Liver (tissue), 9 donors: ENCODE measurements around the gene RGR. TPM values are rescaled to one million over a fixed set of nuclear protein-coding genes. Genes with fewer than 3 reads are reported as not detected.

Experiments
- DNase-seq: peaks from one replicate; pipeline ENCODE4 v3.0.0-alpha.2; 2017; ENCODE audit warnings: low spot score
- H3K27ac ChIP-seq, 2 donors: one replicate each; pipeline ENCODE4 v1.7.0; 2013; ENCODE audit warnings: inconsistent platforms in 2 of 2, low read length in 2 of 2, control low read depth in 1 of 2, low read depth in 1 of 2, mild to moderate bottlenecking in 1 of 2
- H3K27me3 ChIP-seq, 4 donors: one replicate each; pipeline versions ENCODE4 v1.6.1 to v1.7.0; 2013; ENCODE audit warnings: low read length in 3 of 4, inconsistent platforms in 1 of 4, mild to moderate bottlenecking in 1 of 4, moderate library complexity in 1 of 4; ENCODE audit not compliant: control insufficient read depth in 4 of 4, insufficient read depth in 4 of 4
- H3K36me3 ChIP-seq, 4 donors: one replicate each; pipeline versions ENCODE4 v1.6.1 to v1.7.0; 2013; ENCODE audit warnings: low read length in 3 of 4, mild to moderate bottlenecking in 3 of 4, low read depth in 1 of 4, moderate library complexity in 1 of 4; ENCODE audit not compliant: control insufficient read depth in 4 of 4, insufficient read depth in 3 of 4
- H3K4me1 ChIP-seq, 4 donors: one replicate each; pipeline versions ENCODE4 v1.6.1 to v1.7.0; 2013; ENCODE audit warnings: low read length in 3 of 4, mild to moderate bottlenecking in 3 of 4, moderate library complexity in 1 of 4; ENCODE audit not compliant: control insufficient read depth in 4 of 4, insufficient read depth in 4 of 4
- H3K4me3 ChIP-seq, 3 donors: one replicate each; pipeline versions ENCODE4 v1.6.1 to v1.7.0; 2013; ENCODE audit warnings: low read length in 3 of 3, control low read depth in 1 of 3, low read depth in 1 of 3, mild to moderate bottlenecking in 1 of 3
- H3K9ac ChIP-seq, 2 donors: one replicate each; pipeline ENCODE4 v1.7.0; 2013; ENCODE audit warnings: low read length in 2 of 2, mild to moderate bottlenecking in 2 of 2, moderate library complexity in 2 of 2, control low read depth in 1 of 2, low read depth in 1 of 2
- H3K9me3 ChIP-seq, 4 donors: one replicate each; pipeline versions ENCODE4 v1.6.1 to v1.7.0; 2013; ENCODE audit warnings: low read length in 3 of 4; ENCODE audit not compliant: control insufficient read depth in 4 of 4
- ATF3 ChIP-seq: IDR thresholded peaks from 2 replicates; pipeline ENCODE4 v1.6.1; 2016; ENCODE audit warnings: antibody characterized with exemption
- CTCF ChIP-seq: fragments of 150-350 bp; IDR thresholded peaks from 2 replicates; pipeline ENCODE4 v1.5.1; 2017; ENCODE audit warnings: improper control_type of control experiment, low read depth, low read length; ENCODE audit not compliant: missing input control
- EGR1 ChIP-seq, 2 donors: IDR thresholded peaks; 2 replicates each; pipeline ENCODE4 v1.6.1; 2016 to 2018; ENCODE audit warnings: antibody characterized with exemption in 2 of 2, low read depth in 2 of 2
- FOXA1 ChIP-seq: IDR thresholded peaks from 2 replicates; pipeline ENCODE4 v1.6.1; 2016; ENCODE audit warnings: antibody characterized with exemption
- FOXA2 ChIP-seq: IDR thresholded peaks from 2 replicates; pipeline ENCODE4 v1.6.1; 2016; ENCODE audit warnings: antibody characterized with exemption
- GABPA ChIP-seq, 2 donors: IDR thresholded peaks in 1 of 2; conservative IDR thresholded peaks in 1 of 2; 2 replicates each; pipeline ENCODE4 v1.6.1; 2016; ENCODE audit warnings: antibody characterized with exemption in 2 of 2, mild to moderate bottlenecking in 1 of 2, moderate library complexity in 1 of 2
- HNF4A ChIP-seq, 2 donors: conservative IDR thresholded peaks; 2 replicates each; pipeline ENCODE4 v1.6.1; 2016; ENCODE audit warnings: antibody characterized with exemption in 2 of 2, mild to moderate bottlenecking in 2 of 2
- HNF4G ChIP-seq: IDR thresholded peaks from 2 replicates; pipeline ENCODE4 v1.6.1; 2016; ENCODE audit warnings: antibody characterized with exemption
- JUND ChIP-seq, 2 donors: IDR thresholded peaks; 2 replicates each; pipeline ENCODE4 v1.6.1; 2016; ENCODE audit warnings: antibody characterized with exemption in 2 of 2
- MAX ChIP-seq: IDR thresholded peaks from 2 replicates; pipeline ENCODE4 v1.6.1; 2016; ENCODE audit warnings: antibody characterized with exemption
- NR2F2 ChIP-seq: IDR thresholded peaks from 2 replicates; pipeline ENCODE4 v1.6.1; 2016; ENCODE audit warnings: antibody characterized with exemption
- RAD21 ChIP-seq, 2 donors: IDR thresholded peaks; 2 replicates each; pipeline ENCODE4 v1.6.1; 2016; ENCODE audit warnings: antibody characterized with exemption in 2 of 2, mild to moderate bottlenecking in 2 of 2
- RXRA ChIP-seq, 2 donors: IDR thresholded peaks; 2 replicates each; pipeline ENCODE4 v1.6.1; 2017 to 2018; ENCODE audit warnings: antibody characterized with exemption in 2 of 2, mild to moderate bottlenecking in 1 of 2
- SP1 ChIP-seq: IDR thresholded peaks from 2 replicates; pipeline ENCODE4 v1.6.1; 2018; ENCODE audit warnings: antibody characterized with exemption, mild to moderate bottlenecking
- TAF1 ChIP-seq: conservative IDR thresholded peaks from 2 replicates; pipeline ENCODE4 v1.6.1; 2016; ENCODE audit warnings: antibody characterized with exemption, mild to moderate bottlenecking
- YY1 ChIP-seq: IDR thresholded peaks from 2 replicates; pipeline ENCODE4 v1.6.1; 2016; ENCODE audit warnings: antibody characterized with exemption, mild to moderate bottlenecking
- ZBTB33 ChIP-seq: IDR thresholded peaks from 2 replicates; pipeline ENCODE4 v1.6.1; 2016; ENCODE audit warnings: antibody characterized with exemption
- WGBS: extraction: QIAGEN DNeasy Blood & Tissue Kit; methylation state at CpG from one replicate; pipeline ENCODE4 v1.1.7; 2013; 5-methylcytosine and 5-hydroxymethylcytosine counted together
- polyA plus RNA-seq, 2 donors: library from polyadenylated mRNA; stranded (reverse) in 1 of 2; unstranded in 1 of 2; fragments of 200-250 nt in 1 of 2; fragments of >200 nt in 1 of 2; fragmentation: Nextera tagmentation in 1 of 2; extraction: Ambion mirVana in 1 of 2; gene quantifications; one replicate each; pipeline versions ENCODE4 v1.2.1 to v1.2.3, GENCODE V29; 2013 to 2015
- total RNA-seq, 2 donors: library from RNA; depleted of rRNA; stranded (reverse); fragments of >200 nt; gene quantifications; one replicate each; pipeline ENCODE4 v1.2.3, GENCODE V29; 2014
- TF ChIP-seq, protein P1 (sequence below): IDR thresholded peaks from 2 replicates; pipeline ENCODE4 v1.6.1; 2016; ENCODE audit warnings: antibody characterized with exemption, mild to moderate bottlenecking
- donor health status: healthy.
- donor health status: healthy.
- donor health status: healthy.
- donor health status: healthy.
- donor health status: healthy.

The RGR gene
- total and polyA plus RNA-seq, 4 donors, result not detected

DNA sequence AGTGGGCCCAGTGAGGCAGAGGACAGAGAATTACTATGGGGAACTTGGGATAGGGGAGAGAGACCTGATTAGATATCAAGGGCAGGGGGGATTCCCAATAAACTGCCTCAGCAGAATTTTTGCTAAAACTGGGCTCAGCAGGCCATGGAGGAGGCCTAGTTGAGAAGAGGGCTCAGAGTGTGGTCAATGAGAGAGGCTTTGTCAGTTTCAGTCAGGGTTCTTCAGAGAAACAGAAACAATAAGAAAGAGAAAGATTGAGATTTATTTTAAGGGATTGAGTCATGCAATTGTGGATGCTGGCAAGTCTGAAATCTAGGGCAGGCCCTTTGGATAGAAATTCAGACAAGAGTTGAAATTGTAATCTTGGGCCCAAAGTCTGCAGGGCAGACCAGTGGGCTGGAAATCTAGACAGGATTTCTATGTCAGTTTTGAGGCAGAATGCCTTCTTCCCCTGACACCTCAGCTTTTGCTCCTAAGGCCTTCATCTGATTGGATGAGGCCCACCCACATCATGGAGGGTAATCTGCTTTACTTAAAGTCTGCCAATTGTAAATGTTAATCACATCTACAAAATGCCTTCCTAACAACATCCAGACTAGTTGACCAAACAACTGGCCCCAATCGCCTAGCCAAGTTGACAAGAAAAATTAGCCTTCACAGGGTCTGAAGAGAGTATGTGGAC, 50.1 kb downstream of the RGR start:
- Histone ChIP-seq H3K27me3 (peaks cover 0 to 4% (median 0%) of the 10 kb centered on the region in 4 donors), H3K9ac (no peak overlapping the region), H3K36me3 (no peaks in the 10 kb centered on the region), H3K4me3 (no peak overlapping the region), H3K27ac (no peak overlapping the region), H3K9me3 (no peaks in the 10 kb centered on the region), H3K4me1 (no peaks in the 10 kb centered on the region)
- 92% methylated on average over 1 of the region's 1 CpG for WGBS
- TF ChIP-seq CTCF (no peak), NR2F2 (no peak), EGR1 (IDR thresholded peaks at IDR 0.05; ENCODE audit: low read depth in 2 of 2) (no peak), TAF1 (no peak), ATF3 (no peak), SP1 (no peak), FOXA2 (no peak), YY1 (no peak)
- no peak for DNase-seq

DNA sequence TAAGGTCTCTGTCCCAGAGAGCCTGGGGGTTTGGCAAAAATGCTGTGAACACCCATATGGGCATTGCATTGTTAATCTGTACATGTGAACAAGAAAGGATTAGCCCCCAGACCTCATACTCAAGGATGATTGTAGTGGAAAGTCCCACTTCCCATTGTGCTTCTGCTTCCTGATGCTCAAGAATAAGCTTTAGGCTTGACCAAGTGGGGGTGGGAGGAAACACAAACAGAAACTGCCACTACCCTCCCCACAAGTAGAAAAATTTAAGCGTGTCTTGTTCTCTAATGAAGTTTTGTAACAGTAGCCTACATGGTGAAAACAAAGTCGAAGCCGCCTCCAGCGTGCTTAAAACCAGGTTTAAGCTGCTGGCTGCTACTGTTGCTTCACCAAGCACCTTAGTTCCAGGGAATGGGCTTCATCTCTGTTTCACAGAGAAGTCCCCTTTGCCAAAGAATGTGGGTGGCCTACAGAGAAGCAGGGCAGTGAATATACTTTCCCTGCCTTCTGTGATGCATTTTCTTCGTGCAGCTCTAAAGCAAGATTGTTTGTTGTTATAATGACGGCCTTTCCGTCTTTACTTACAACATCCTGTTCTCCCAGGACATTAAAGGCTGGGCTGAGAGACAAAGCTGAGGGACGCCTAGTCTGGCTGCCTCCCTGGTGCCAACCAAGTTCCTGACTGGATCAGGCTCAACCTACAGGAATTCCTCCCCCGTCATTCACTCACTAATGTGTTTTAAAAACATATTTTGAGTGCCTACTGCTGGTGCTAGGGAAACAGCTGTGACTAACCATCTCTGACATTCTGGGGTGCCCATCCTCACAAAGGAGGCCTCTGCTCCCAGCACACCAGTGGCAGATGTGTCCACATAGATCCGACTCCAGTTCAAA, 51.5 kb downstream of the RGR start:
- WGBS, result 74% methylated on average over 10 of the region's 10 CpGs
- no peaks in the 10 kb centered on the region for H3K36me3 ChIP-seq
- no peak for TF ChIP-seq ATF3
- no peak for TF ChIP-seq RXRA (IDR thresholded peaks at IDR 0.05)
- TF ChIP-seq RAD21 (IDR thresholded peaks at IDR 0.05), result no peak
- TF ChIP-seq JUND (IDR thresholded peaks at IDR 0.05), result no peak
- no peak for TF ChIP-seq NR2F2
- no peak for TF ChIP-seq YY1
- TF ChIP-seq SP1, result no peak
- TF ChIP-seq EGR1 (IDR thresholded peaks at IDR 0.05; ENCODE audit: low read depth in 2 of 2), result no peak
- TF ChIP-seq, protein P1, sequence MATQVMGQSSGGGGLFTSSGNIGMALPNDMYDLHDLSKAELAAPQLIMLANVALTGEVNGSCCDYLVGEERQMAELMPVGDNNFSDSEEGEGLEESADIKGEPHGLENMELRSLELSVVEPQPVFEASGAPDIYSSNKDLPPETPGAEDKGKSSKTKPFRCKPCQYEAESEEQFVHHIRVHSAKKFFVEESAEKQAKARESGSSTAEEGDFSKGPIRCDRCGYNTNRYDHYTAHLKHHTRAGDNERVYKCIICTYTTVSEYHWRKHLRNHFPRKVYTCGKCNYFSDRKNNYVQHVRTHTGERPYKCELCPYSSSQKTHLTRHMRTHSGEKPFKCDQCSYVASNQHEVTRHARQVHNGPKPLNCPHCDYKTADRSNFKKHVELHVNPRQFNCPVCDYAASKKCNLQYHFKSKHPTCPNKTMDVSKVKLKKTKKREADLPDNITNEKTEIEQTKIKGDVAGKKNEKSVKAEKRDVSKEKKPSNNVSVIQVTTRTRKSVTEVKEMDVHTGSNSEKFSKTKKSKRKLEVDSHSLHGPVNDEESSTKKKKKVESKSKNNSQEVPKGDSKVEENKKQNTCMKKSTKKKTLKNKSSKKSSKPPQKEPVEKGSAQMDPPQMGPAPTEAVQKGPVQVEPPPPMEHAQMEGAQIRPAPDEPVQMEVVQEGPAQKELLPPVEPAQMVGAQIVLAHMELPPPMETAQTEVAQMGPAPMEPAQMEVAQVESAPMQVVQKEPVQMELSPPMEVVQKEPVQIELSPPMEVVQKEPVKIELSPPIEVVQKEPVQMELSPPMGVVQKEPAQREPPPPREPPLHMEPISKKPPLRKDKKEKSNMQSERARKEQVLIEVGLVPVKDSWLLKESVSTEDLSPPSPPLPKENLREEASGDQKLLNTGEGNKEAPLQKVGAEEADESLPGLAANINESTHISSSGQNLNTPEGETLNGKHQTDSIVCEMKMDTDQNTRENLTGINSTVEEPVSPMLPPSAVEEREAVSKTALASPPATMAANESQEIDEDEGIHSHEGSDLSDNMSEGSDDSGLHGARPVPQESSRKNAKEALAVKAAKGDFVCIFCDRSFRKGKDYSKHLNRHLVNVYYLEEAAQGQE, result no peak
- no peak for TF ChIP-seq MAX
- TF ChIP-seq ZBTB33, result no peak
- no peak for TF ChIP-seq FOXA2
- TF ChIP-seq HNF4A (conservative IDR thresholded peaks at IDR 0.05), result no peak
- no peak for TF ChIP-seq FOXA1
- no peak for TF ChIP-seq HNF4G
- no peak for TF ChIP-seq GABPA (IDR thresholded peaks at IDR 0.05 in 1 of 2, conservative IDR thresholded peaks at IDR 0.05 in 1 of 2)
- no peak for TF ChIP-seq TAF1
- no peak for TF ChIP-seq CTCF
- DNase-seq, result no peak
- no peak overlapping the region for H3K9ac ChIP-seq
- H3K4me1 ChIP-seq, result no peaks in the 10 kb centered on the region
- H3K4me3 ChIP-seq, result no peak overlapping the region
- no peak overlapping the region for H3K27ac ChIP-seq
- no peaks in the 10 kb centered on the region for H3K9me3 ChIP-seq
- peaks cover 0 to 4% (median 0%) of the 10 kb centered on the region in 4 donors for H3K27me3 ChIP-seq
